Cardiac fibroblast (primary cell): ENCODE results near the gene PDGFA.

Experiments
- DNase-seq, 2 donors: peaks; one replicate each; pipeline versions ENCODE4 v3.0.0 to v3.0.0-alpha.2; 2010; ENCODE audit warnings: low read depth in 2 of 2
- H3K4me3 ChIP-seq, 2 donors: replicated peaks in 1 of 2; 1 replicate in 1 of 2; 2 replicates in 1 of 2; pipeline ENCODE4 v1.5.1; 2011; ENCODE audit warnings: low read depth in 2 of 2, low read length in 2 of 2, mild to moderate bottlenecking in 2 of 2, moderate library complexity in 1 of 2
- TF ChIP-seq, protein P1 (sequence below): IDR thresholded peaks from one replicate; pipeline ENCODE4 v1.5.1; 2011; ENCODE audit warnings: low read depth, mild to moderate bottlenecking, low read length, inconsistent platforms

PDGFA gene

DNA sequence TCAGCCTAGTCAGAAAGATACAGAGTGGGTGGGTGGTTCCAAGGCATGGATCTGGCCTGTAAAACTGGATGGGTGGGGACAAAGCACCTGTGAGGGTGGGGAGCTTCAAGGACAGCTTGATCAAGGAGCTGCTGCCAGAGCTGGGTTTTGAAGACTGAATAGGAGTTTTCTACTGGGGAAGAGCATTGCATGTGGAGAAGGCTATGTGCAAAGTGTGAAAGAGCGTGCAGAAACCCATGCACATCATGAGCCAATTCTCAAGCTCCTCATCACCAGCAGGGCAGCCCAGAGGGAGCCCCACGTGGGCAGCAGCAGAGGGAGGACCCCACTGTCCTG lies 58.6 kb downstream of the PDGFA start:
- no peak for DNase-seq
- H3K4me3 ChIP-seq = no peak overlapping the region
- TF ChIP-seq, protein P1, sequence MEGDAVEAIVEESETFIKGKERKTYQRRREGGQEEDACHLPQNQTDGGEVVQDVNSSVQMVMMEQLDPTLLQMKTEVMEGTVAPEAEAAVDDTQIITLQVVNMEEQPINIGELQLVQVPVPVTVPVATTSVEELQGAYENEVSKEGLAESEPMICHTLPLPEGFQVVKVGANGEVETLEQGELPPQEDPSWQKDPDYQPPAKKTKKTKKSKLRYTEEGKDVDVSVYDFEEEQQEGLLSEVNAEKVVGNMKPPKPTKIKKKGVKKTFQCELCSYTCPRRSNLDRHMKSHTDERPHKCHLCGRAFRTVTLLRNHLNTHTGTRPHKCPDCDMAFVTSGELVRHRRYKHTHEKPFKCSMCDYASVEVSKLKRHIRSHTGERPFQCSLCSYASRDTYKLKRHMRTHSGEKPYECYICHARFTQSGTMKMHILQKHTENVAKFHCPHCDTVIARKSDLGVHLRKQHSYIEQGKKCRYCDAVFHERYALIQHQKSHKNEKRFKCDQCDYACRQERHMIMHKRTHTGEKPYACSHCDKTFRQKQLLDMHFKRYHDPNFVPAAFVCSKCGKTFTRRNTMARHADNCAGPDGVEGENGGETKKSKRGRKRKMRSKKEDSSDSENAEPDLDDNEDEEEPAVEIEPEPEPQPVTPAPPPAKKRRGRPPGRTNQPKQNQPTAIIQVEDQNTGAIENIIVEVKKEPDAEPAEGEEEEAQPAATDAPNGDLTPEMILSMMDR = no peak

- TF ChIP-seq, protein P1 = no peak
- peak; percentile 48 to 71 for DNase-seq
- no peak overlapping the region for H3K4me3 ChIP-seq
Observed at GRCh38 chr7:460374-461116, 59.1 kb downstream of the PDGFA start.

DNA sequence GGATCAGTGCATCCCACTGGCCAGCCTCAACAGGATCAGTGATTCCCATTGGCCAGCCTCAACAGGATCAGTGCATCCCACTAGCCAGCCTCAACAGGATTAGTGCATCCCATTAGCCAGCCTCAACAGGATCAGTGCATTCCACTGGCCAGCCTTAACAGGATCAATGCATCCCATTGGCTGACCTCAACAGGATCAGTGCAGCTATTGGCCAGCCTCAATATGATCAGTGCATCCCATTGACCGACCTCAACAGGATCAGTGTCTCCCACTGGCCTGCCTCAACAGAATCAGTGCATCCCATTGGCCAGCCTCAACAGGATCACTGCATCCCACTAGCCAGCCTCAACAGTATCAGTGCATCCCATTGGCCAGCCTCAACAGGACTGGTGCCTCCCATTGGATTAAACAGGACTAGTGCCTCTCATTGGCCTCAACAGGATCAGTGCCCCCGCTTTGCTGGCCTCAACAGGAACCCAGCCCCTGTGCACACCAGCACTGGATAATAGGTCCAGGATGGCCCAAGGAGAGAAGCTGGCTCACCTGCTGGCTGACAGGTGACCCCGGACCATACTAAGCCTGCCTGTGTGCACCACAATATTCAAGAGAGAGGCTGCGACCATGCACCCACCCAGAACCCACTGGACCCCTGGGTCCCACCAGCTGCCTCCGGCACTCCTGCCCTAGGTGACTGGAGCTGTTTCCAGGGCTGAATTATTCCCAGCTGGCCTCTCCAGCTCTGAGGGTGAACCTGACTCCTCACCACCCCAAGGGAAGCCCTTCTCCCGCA lies 59.9 kb downstream of the PDGFA start:
- DNase-seq = no peak
- H3K4me3 ChIP-seq = no peak overlapping the region
- TF ChIP-seq, protein P1 = no peak

DNA sequence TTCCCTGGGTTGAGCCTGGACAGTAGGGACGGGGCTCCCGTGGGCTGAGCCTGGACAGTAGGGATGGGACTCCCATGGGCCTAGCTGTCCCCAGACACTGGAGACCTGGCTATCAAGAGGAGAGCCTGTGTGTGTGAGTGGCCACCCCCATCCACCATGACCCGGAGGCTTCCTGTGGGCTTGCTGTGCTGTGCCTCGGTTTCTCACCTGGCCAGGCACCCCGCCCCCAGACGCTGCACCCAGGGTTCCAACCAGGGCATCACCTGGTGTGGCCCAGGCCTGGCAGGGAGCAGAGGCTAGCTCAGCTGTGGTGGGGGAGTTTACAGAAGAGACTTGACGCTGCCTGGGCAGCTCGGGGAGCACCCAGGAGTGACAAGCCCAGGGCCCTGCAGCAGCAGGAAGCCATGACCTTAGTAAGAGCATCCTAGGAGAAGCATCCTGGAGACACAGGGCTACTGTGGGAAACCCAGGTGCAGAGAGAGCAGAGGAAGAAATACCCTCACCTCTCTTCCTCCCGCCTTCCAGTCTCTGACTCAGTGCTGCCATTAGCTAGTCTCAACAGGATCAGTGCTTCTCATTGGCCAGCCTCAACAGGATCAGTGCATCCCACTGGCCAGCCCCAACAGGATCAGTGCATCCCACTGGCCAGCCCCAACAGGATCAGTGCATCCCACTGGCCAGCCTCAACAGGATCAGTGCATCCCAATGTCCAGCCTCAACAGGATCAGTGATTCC lies 61.0 kb downstream of the PDGFA start:
- H3K4me3 ChIP-seq = no peak overlapping the region
- DNase-seq = no peak
- TF ChIP-seq, protein P1 = no peak

DNA sequence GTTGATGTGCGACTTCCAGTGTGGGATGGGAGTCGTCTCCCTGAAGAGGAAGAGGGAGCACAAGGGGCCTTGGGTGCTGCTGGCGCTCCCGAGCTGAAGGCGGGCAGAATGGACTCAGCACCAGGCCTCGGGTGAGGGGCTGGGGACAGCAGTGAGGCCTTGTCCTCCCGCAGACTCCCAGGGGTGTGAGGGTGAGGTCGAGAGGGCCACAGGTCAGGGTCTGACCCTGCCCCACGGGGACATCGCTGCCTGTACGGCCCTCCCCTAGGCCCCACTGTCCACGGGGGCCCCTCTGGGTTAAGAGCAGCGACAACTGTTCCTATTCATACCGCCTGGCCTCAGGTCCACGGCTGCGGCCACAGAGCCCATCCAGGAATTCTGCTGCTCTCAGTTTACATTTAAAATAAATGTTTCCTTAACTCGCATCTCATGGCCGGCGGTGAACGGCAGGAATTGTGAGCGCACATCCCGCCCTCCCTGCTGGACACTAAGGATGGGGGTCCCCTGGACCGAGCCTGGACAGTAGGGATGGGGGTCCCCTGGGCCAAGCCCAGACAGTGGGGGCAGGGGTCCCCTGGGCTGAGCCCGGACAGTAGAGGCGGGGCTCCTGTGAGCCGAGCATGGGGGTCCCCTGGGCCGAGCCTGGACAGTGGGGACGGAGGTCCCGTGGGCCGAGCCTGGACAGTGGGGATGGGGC lies 61.7 kb downstream of the PDGFA start:
- no peak overlapping the region for H3K4me3 ChIP-seq
- DNase-seq = no peak
- TF ChIP-seq, protein P1 = no peak
